PC-3 (cell line): ENCODE results near the gene NEURL1B. TPM values are rescaled to one million over a fixed set of nuclear protein-coding genes. Genes with fewer than 3 reads are reported as not detected.

ENCODE experiments used
- ATAC-seq: fragments of 200-7000 bp; cut with Tn5 transposase; 2 replicates; pipeline ENCODE4 v1.9.1; 2020; ENCODE audit warnings: mild to moderate bottlenecking, moderate library complexity
- BruUV-seq: library from RNA; stranded (reverse); fragments of 400-500 nt; replicated peaks from 2 replicates; lab custom pipeline; 2021; lab: Mats Ljungman, UMichigan
- CTCF ChIA-PET: fragments of 300-600 bp; sonication (Branson Sonifier 250); formaldehyde crosslinking; loops from one replicate; lab custom pipeline; 2022; ENCODE audit warnings: antibody characterized with exemption; lab: Charles Lee
- POLR2A ChIA-PET: fragments of 300-600 bp; sonication (Branson Sonifier 250); formaldehyde crosslinking; loops from one replicate; lab custom pipeline; 2022; ENCODE audit warnings: antibody characterized with exemption; ENCODE audit not compliant: unreplicated experiment; lab: Charles Lee
- DNase-seq: peaks from one replicate; pipeline ENCODE4 v3.0.0-alpha.2; 2015
- H2AFZ ChIP-seq: fragments of 300-600 bp; sonication (generic); 2 replicates; pipeline ENCODE4 v1.6.0; 2016; ENCODE audit warnings: antibody characterized with exemption, low read length
- H3F3A ChIP-seq: fragments of 300-600 bp; sonication (generic); one replicate; pipeline ENCODE4 v1.6.0; 2017; ENCODE audit warnings: antibody characterized with exemption, low read length, control low read depth, mild to moderate bottlenecking; ENCODE audit not compliant: unreplicated experiment
- H3K27ac ChIP-seq: fragments of 300-600 bp; sonication (generic); 2 replicates; pipeline ENCODE4 v1.5.1; 2016; ENCODE audit warnings: mild to moderate bottlenecking, low read length
- H3K27me3 ChIP-seq: fragments of 300-600 bp; sonication (generic); 2 replicates; pipeline ENCODE4 v1.6.1; 2016; ENCODE audit warnings: low read length, mixed read lengths
- H3K36me3 ChIP-seq: fragments of 300-600 bp; sonication (generic); 2 replicates; pipeline ENCODE4 v1.6.1; 2016; ENCODE audit warnings: low read depth, mixed run types, low read length, mixed read lengths
- H3K4me1 ChIP-seq: fragments of 300-600 bp; sonication (generic); 2 replicates; pipeline ENCODE4 v1.5.1; 2016; ENCODE audit warnings: low read length; ENCODE audit not compliant: insufficient read depth
- H3K4me2 ChIP-seq: fragments of 300-600 bp; sonication (generic); 2 replicates; pipeline ENCODE4 v1.6.0; 2016; ENCODE audit warnings: low read length
- H3K4me3 ChIP-seq: fragments of 300-600 bp; sonication (generic); 2 replicates; pipeline ENCODE4 v1.5.1; 2016; ENCODE audit warnings: mild to moderate bottlenecking, low read length, mixed read lengths
- H3K79me2 ChIP-seq: fragments of 300-600 bp; sonication (generic); 2 replicates; pipeline ENCODE4 v1.6.1; 2017; ENCODE audit warnings: low read length, mixed read lengths
- H3K9ac ChIP-seq: fragments of 300-600 bp; sonication (generic); 2 replicates; pipeline ENCODE4 v1.6.0; 2016; ENCODE audit warnings: mild to moderate bottlenecking, low read length
- H3K9me2 ChIP-seq: fragments of 300-600 bp; sonication (generic); replicated peaks from 2 replicates; pipeline ENCODE4 v1.6.1; 2016; ENCODE audit warnings: mixed run types, low read length, mixed read lengths
- H3K9me3 ChIP-seq: fragments of 300-600 bp; sonication (generic); 2 replicates; pipeline ENCODE4 v1.6.1; 2016; ENCODE audit warnings: low read length, mixed read lengths
- H4K20me1 ChIP-seq: fragments of 300-600 bp; sonication (generic); 2 replicates; pipeline ENCODE4 v1.6.1; 2016; ENCODE audit warnings: low read length, mixed read lengths
- EZH2 ChIP-seq: fragments of 300-600 bp; sonication (generic); IDR thresholded peaks from one replicate; pipeline ENCODE4 v1.6.1; 2017; ENCODE audit warnings: antibody characterized with exemption, mild to moderate bottlenecking, low read length; ENCODE audit not compliant: unreplicated experiment
- EZH2phosphoT487 ChIP-seq: fragments of 300-600 bp; sonication (generic); IDR thresholded peaks from 2 replicates; pipeline ENCODE4 v1.6.1; 2018; ENCODE audit warnings: mild to moderate bottlenecking, antibody characterized with exemption, low read length, borderline replicate concordance
- intact Hi-C: fragments of 100-400 bp; cut with micrococcal nuclease; formaldehyde crosslinking; loops from 2 replicates; pipeline ENCODE4 v1.9.0; 2023
- total RNA-seq: library from RNA; depleted of rRNA; stranded (reverse); fragments of >200 nt; gene quantifications from 2 replicates; pipeline ENCODE4 v1.2.3, GENCODE V29; 2014
- TF ChIP-seq, protein P1 (sequence below): fragments of 300-600 bp; sonication (generic); conservative IDR thresholded peaks from 2 replicates; pipeline ENCODE4 v1.5.1; 2017; ENCODE audit warnings: antibody characterized with exemption, low read depth, mild to moderate bottlenecking, low read length

The NEURL1B gene
- total RNA-seq, 1 experiment from 2014 or later: 0.95 TPM

DNA sequence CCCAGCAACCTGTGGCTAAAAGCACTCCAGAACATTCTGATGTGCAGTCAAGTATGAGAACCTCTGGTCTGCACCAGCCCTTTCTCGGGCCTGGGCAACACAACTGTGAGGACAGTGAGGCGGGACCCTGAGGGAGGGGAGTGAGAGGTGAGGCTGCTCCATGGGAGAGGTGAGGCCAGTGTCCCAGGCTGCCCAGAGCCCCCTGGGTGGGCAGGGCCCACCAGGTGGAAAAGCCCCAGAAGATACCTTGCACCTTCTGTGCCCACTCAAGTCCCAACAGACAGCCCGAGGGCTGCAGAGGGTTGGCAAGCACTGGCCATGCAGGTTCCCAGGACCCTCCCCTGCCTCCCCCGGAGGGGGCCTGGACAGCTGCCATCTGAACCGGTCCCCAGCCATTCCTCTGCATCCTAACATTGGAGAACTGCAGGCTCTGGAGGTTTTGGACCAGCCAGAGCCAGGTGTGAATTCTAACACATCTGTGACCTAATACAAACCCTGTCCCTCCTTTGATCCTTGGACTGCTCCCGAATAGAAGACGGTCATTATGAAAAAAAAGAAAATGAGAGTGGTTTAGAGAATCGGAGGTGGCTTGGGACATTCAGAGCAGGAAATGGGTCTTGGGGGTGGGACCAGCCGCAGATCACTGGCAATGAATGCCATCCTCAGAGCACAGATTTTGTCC is 72.9 kb downstream of the NEURL1B start:
- Histone ChIP-seq H3F3A (no peaks in the 10 kb centered on the region), H3K4me2 (no peak overlapping the region)
- no peak for ATAC-seq

DNA sequence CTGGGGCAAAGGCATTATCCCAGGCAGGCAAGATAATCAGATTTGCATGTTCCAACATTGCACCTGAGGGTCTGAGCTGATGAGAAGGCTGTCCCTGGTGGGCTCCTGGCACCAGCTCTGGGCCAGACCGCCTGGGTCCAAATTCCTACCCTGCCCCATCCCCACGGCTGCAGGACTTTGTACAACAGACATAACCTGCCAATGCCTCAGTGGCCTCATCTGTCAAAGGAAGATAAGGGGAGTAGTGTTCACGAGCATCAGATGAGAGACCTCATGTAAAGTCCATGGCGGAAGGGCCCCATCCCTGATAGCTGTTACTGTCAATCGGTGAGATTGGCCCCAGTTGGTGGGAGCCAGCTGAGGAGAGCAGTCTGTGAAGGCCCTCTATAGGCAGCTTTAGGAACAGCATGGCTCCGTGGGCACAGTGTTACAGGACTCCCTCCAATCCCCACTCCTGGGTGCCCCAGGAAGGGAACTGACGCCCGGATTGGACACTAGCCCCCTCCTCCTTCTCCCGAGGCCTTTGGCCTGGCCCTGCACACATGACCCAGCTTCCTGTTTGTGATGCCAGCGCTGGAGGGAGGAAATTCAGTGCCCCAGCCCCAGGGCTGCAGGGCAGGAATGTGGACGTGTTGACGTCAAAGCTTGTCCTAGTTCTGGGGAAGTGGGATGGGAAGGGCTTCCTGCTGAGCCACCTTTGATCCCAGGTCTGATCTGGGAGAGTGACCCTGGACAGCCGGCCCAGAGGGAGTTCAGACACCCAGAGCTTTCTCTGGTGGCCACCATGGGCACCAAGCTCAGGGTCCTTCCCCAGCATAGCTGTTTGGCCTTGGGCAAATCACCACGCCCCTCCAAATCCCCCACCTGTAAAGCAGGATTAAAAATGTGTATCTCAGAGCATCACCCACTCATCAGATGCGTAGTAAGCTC is 73.7 kb downstream of the NEURL1B start:
- Histone ChIP-seq H3K27me3 (no peaks in the 10 kb centered on the region), H3K4me2 (no peak overlapping the region), H3K9me2 (no peaks in the 10 kb centered on the region), H3K36me3 (no peaks in the 10 kb centered on the region), H3K9me3 (no peaks in the 10 kb centered on the region), H3K27ac (peak overlapping the region; percentile 67), H2AFZ (no peak overlapping the region; the same call in 1 of the 2 replicates), H3K4me3 (no peak overlapping the region), H3K79me2 (no peaks in the 10 kb centered on the region), H3F3A (no peaks in the 10 kb centered on the region), H3K9ac (peak overlapping the region; percentile 65), H4K20me1 (no peaks in the 10 kb centered on the region), H3K4me1 (peaks cover 13% of the 10 kb centered on the region)
- ATAC-seq (peak; percentile 70), DNase-seq (peak; percentile 78)
- intact Hi-C loops: loop anchor here (1.0 kb wide), 1 partner anchor 189 kb away; no protein-coding TSS in a partner anchor
- no TSS peak for BruUV-seq
- ChIA-PET POLR2A (no interaction called here), CTCF (interaction anchor here (0.6 to 1.3 kb wide), 6 partner anchors 18 to 798 kb away, joined by 3 to 9 read pairs (median 4); no protein-coding TSS in a partner anchor)
- TF ChIP-seq, protein P1, sequence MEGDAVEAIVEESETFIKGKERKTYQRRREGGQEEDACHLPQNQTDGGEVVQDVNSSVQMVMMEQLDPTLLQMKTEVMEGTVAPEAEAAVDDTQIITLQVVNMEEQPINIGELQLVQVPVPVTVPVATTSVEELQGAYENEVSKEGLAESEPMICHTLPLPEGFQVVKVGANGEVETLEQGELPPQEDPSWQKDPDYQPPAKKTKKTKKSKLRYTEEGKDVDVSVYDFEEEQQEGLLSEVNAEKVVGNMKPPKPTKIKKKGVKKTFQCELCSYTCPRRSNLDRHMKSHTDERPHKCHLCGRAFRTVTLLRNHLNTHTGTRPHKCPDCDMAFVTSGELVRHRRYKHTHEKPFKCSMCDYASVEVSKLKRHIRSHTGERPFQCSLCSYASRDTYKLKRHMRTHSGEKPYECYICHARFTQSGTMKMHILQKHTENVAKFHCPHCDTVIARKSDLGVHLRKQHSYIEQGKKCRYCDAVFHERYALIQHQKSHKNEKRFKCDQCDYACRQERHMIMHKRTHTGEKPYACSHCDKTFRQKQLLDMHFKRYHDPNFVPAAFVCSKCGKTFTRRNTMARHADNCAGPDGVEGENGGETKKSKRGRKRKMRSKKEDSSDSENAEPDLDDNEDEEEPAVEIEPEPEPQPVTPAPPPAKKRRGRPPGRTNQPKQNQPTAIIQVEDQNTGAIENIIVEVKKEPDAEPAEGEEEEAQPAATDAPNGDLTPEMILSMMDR: peak; percentile 84
- no peak for TF ChIP-seq EZH2
- no peak for TF ChIP-seq EZH2phosphoT487

More for the DNA sequence above, 72.9 kb downstream of the NEURL1B start:
- intact Hi-C loops: loop anchor here (1.0 kb wide), 3 partner anchors 156 to 218 kb away; no protein-coding TSS in a partner anchor
- Histone ChIP-seq H3K4me3 (no peak overlapping the region), H3K9me3 (no peaks in the 10 kb centered on the region), H3K9ac (peak overlapping the region; percentile 39; the same call in 1 of the 2 replicates), H4K20me1 (no peaks in the 10 kb centered on the region), H3K27me3 (no peaks in the 10 kb centered on the region), H3K27ac (peak overlapping the region; percentile 19; the same call in 1 of the 2 replicates), H3K79me2 (no peaks in the 10 kb centered on the region), H3K36me3 (no peaks in the 10 kb centered on the region), H3K4me1 (peaks cover 13% of the 10 kb centered on the region), H3K9me2 (no peaks in the 10 kb centered on the region), H2AFZ (no peak overlapping the region)
- POLR2A ChIA-PET: no interaction called here
- CTCF ChIA-PET: interaction anchor here (0.6 to 1.3 kb wide), 3 partner anchors 58 to 1677 kb away, joined by 3 to 9 read pairs (median 7); no protein-coding TSS in a partner anchor
- no peak for DNase-seq
- BruUV-seq: no TSS peak
- no peak for TF ChIP-seq EZH2phosphoT487
- TF ChIP-seq, protein P1: no peak
